HCT116 (cell line): Measurements from ENCODE around the gene TCF15. TPM values are rescaled to one million over a fixed set of nuclear protein-coding genes. Genes with fewer than 3 reads are reported as not detected.

Experiments used
- ATAC-seq: fragments of 200-7000 bp; cut with Tn5 transposase; 2 replicates; pipeline ENCODE4 v1.9.1; 2020; ENCODE audit warnings: mild to moderate bottlenecking, moderate library complexity
- BruUV-seq: library from RNA; stranded (reverse); fragments of 400-500 nt; replicated peaks from 2 replicates; lab custom pipeline; 2021; lab: Mats Ljungman, UMichigan
- CTCF ChIA-PET: fragments of 300-600 bp; sonication (Branson Sonifier 250); formaldehyde crosslinking; loops from one replicate; lab custom pipeline; 2021; ENCODE audit warnings: antibody characterized with exemption; lab: Charles Lee
- POLR2A ChIA-PET: fragments of 300-600, 350-600 bp; sonication (Branson Sonifier 250); formaldehyde crosslinking; loops from one replicate; lab custom pipeline; 2021; ENCODE audit warnings: antibody characterized with exemption; lab: Charles Lee
- RAD21 ChIA-PET, 2 experiments: fragments of 300-600 bp; sonication (Branson Sonifier 250); formaldehyde crosslinking; loops; one replicate each; lab custom pipeline; 2023; ENCODE audit warnings: low total read pairs in 2 of 2; ENCODE audit not compliant: uncharacterized antibody in 2 of 2, unreplicated experiment in 2 of 2, low non-redundant PET in 1 of 2; lab: Charles Lee
- DNase-seq: peaks from one replicate; pipeline ENCODE4 v3.0.0-alpha.2; 2010; ENCODE audit warnings: low read depth, low spot score
- H2AFZ ChIP-seq: fragments of 200-600 bp; shearing (Covaris generic), sonication (generic); 2 replicates; pipeline ENCODE4 v1.6.1; 2017; ENCODE audit warnings: low read depth, mixed run types, mixed read lengths, antibody characterized with exemption, low read length; ENCODE audit not compliant: poor library complexity, severe bottlenecking
- H3K27ac ChIP-seq: 2 replicates; pipeline ENCODE4 v1.5.1; 2012; ENCODE audit warnings: low read depth, low read length
- H3K27me3 ChIP-seq: fragments of 200-600 bp; sonication (generic); 2 replicates; pipeline ENCODE4 v1.6.1; 2016; ENCODE audit warnings: mixed run types, low read length, mixed read lengths; ENCODE audit not compliant: insufficient read depth
- H3K36me3 ChIP-seq, 2 experiments: fragments of 200-500 bp in 1 of 2; fragments of 200-600 bp in 1 of 2; sonication (Bioruptor generic) in 1 of 2; sonication (generic) in 1 of 2; 2 replicates each; pipeline versions ENCODE4 v1.5.1 to v1.6.1; 2014 to 2016; ENCODE audit warnings: low read length in 2 of 2, inconsistent platforms in 1 of 2, mixed read lengths in 1 of 2, mixed run types in 1 of 2; ENCODE audit not compliant: insufficient read depth in 2 of 2, control insufficient read depth in 1 of 2
- H3K4me1 ChIP-seq, 2 experiments: fragments of 200-600 bp in 1 of 2; sonication (generic) in 1 of 2; 2 replicates each; pipeline versions ENCODE4 v1.5.1 to v1.6.1; 2012 to 2017; ENCODE audit warnings: low read length in 2 of 2, inconsistent platforms in 1 of 2, mild to moderate bottlenecking in 1 of 2, mixed read lengths in 1 of 2, mixed run types in 1 of 2, moderate library complexity in 1 of 2; ENCODE audit not compliant: insufficient read depth in 2 of 2, control insufficient read depth in 1 of 2
- H3K4me2 ChIP-seq: fragments of 200-600 bp; sonication (generic); 2 replicates; pipeline ENCODE4 v1.6.1; 2017; ENCODE audit warnings: mixed run types, low read length, mixed read lengths
- H3K4me3 ChIP-seq, 2 experiments: fragments of 200-600 bp in 1 of 2; sonication (generic) in 1 of 2; replicated peaks in 1 of 2; 2 replicates each; pipeline ENCODE4 v1.5.1; 2011 to 2016; ENCODE audit warnings: low read length in 2 of 2, control low read depth in 1 of 2, low read depth in 1 of 2, mild to moderate bottlenecking in 1 of 2, mixed read lengths in 1 of 2, mixed run types in 1 of 2
- H3K79me2 ChIP-seq: fragments of 200-600 bp; sonication (generic); 2 replicates; pipeline ENCODE4 v1.6.1; 2017; ENCODE audit warnings: mild to moderate bottlenecking, mixed run types, low read length, moderate library complexity, mixed read lengths; ENCODE audit not compliant: insufficient read depth
- H3K9ac ChIP-seq: fragments of 200-600 bp; sonication (generic); 2 replicates; pipeline ENCODE4 v1.6.1; 2016; ENCODE audit warnings: low read length, mixed read lengths
- H3K9me2 ChIP-seq: fragments of 200-600 bp; sonication (generic), shearing (Covaris generic); 2 replicates; pipeline ENCODE4 v1.6.1; 2017; ENCODE audit warnings: mixed run types, mild to moderate bottlenecking, moderate library complexity; ENCODE audit not compliant: insufficient read depth
- H3K9me3 ChIP-seq, 2 experiments: fragments of 200-500 bp in 1 of 2; fragments of 200-600 bp in 1 of 2; sonication (Bioruptor generic) in 1 of 2; sonication (generic) in 1 of 2; 2 replicates each; pipeline ENCODE4 v1.6.1; 2014 to 2017; ENCODE audit warnings: low read length in 2 of 2, mixed read lengths in 2 of 2, inconsistent platforms in 1 of 2, low read depth in 1 of 2, mild to moderate bottlenecking in 1 of 2, mixed run types in 1 of 2, moderate library complexity in 1 of 2; ENCODE audit not compliant: control insufficient read depth in 1 of 2, insufficient read depth in 1 of 2
- H4K20me1 ChIP-seq: fragments of 200-600 bp; sonication (generic), shearing (Covaris generic); 2 replicates; pipeline ENCODE4 v1.6.1; 2017; ENCODE audit warnings: mixed run types, mild to moderate bottlenecking, moderate library complexity; ENCODE audit not compliant: insufficient read depth
- POLR2A ChIP-seq: IDR thresholded peaks from 2 replicates; pipeline ENCODE4 v1.7.0; 2011; ENCODE audit warnings: borderline replicate concordance; ENCODE audit not compliant: insufficient read depth, insufficient read length; ENCODE audit errors: extremely low read depth
- RAD21 ChIP-seq: IDR thresholded peaks from 2 replicates; pipeline ENCODE4 v1.6.1; 2012; ENCODE audit warnings: low read depth, mild to moderate bottlenecking
- SIN3A ChIP-seq: IDR thresholded peaks from 2 replicates; pipeline ENCODE4 v1.6.1; 2012; ENCODE audit warnings: low read depth
- SRF ChIP-seq: IDR thresholded peaks from 2 replicates; pipeline ENCODE4 v1.6.1; 2012; ENCODE audit warnings: low read depth
- TCF7L2 ChIP-seq: IDR thresholded peaks from 2 replicates; pipeline ENCODE4 v1.7.0; 2011; ENCODE audit warnings: borderline replicate concordance, inconsistent platforms; ENCODE audit not compliant: insufficient read depth, insufficient read length; ENCODE audit errors: extremely low read depth
- ZFX ChIP-seq: fragments of 450-650 bp; IDR thresholded peaks from 2 replicates; pipeline ENCODE4 v1.6.1; 2017
- intact Hi-C: fragments of 100-400 bp; cut with micrococcal nuclease; formaldehyde crosslinking; loops from 2 replicates; pipeline ENCODE4 v1.10.0; 2022
- total RNA-seq: library from RNA; stranded (reverse); gene quantifications from one replicate; pipeline ENCODE4 v1.2.1, GENCODE V29; 2021; ENCODE audit not compliant: unreplicated experiment
- TF ChIP-seq, protein P1 (sequence below): IDR thresholded peaks from 2 replicates; pipeline ENCODE4 v1.6.1; 2011; ENCODE audit warnings: mild to moderate bottlenecking, low read length, moderate library complexity; ENCODE audit not compliant: insufficient replicate concordance; ENCODE audit errors: extremely low read depth

TCF15 gene
- total RNA-seq, 1 experiment from 2014 or later: not detected

DNA sequence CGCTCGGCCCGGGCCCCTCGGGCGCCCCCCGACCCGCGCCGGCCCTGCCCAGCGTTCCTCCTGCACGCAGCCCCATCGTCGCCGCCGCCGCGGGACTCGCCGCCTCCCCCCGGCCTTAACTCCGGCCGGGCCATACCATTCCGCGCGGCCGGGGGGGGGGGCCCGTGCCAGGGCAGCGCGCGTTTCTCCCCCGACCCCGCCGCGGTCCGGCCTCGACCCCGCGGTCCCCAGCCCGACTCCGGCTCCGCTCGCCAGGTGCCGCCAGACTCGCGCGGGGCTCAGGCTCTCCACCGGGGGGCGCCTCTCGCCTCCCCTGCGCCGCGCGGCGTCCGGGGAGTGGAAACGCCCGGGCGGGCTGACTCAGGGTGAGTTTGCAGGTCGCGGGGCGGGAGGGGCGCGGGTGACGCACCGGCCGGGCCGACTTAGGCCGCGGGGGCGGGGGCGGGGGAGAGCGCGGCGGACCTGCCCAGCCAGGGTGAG is 43.0 kb upstream of the TCF15 start, which contains the start of gene SRXN1 (continued):
- TF ChIP-seq, protein P1, sequence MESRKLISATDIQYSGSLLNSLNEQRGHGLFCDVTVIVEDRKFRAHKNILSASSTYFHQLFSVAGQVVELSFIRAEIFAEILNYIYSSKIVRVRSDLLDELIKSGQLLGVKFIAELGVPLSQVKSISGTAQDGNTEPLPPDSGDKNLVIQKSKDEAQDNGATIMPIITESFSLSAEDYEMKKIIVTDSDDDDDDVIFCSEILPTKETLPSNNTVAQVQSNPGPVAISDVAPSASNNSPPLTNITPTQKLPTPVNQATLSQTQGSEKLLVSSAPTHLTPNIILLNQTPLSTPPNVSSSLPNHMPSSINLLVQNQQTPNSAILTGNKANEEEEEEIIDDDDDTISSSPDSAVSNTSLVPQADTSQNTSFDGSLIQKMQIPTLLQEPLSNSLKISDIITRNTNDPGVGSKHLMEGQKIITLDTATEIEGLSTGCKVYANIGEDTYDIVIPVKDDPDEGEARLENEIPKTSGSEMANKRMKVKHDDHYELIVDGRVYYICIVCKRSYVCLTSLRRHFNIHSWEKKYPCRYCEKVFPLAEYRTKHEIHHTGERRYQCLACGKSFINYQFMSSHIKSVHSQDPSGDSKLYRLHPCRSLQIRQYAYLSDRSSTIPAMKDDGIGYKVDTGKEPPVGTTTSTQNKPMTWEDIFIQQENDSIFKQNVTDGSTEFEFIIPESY: peak; percentile 5
- TF ChIP-seq RAD21 (peak; percentile 56), POLR2A (peak; percentile 70), SRF (no peak; the same call in 1 of the 2 replicates), TCF7L2 (peak; percentile 59), SIN3A (peak; percentile 54; the same call in 1 of the 2 replicates)
- TF ChIP-seq, all 23 proteins: peak for 13

DNA sequence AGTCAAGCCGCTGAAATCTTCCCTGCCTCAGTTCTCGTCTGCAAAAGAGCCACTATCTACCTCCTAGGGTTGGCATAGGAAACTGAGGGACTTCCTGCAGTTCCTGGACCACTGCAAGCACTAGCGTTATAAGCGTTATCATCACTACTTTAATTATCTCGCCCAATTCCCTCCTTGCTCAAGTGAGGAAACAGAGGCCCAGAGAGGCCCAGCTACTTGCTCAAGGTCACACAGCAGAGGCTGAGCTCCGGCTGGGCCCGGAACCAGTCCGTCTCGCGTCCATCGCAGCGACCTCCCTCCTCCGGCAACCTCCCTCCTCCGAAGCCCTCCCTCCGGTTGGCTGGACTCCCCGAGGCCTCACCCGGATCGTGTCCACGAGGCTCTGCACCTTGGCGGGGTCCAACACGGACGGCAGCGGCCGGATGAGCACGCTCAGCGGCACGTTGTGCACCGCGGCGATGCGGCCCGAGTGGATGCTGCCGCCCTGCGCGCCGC is 42.6 kb upstream of the TCF15 start:
- Histone ChIP-seq H3K36me3 (peaks cover 14 to 36% of the 10 kb centered on the region in 2 experiments), H3K4me1 (peaks cover 11 to 31% of the 10 kb centered on the region in 2 experiments), H3K27ac (peak overlapping the region; percentile 92), H2AFZ (no peak overlapping the region), H3K79me2 (peaks cover 52% of the 10 kb centered on the region), H3K9me2 (no peaks in the 10 kb centered on the region), H3K9me3 (peaks cover 3 to 13% of the 10 kb centered on the region in 2 experiments; a peak in 2 of 4 replicates), H3K4me3 (peak overlapping the region; percentile 67 to 98), H3K9ac (peak overlapping the region; percentile 91), H3K4me2 (peak overlapping the region; percentile 79), H3K27me3 (no peaks in the 10 kb centered on the region), H4K20me1 (peaks cover 3% of the 10 kb centered on the region; the same call in 1 of the 2 replicates)
- ChIA-PET POLR2A (no interaction called here), CTCF (interaction anchor here (2.4 kb wide), 1 partner anchor 15 kb away, joined by 11 read pairs; no protein-coding TSS in a partner anchor), RAD21 (no interaction called here)
- ATAC-seq (peak; percentile 35), DNase-seq (no peak)
- intact Hi-C loops: loop anchor here (1.0 kb wide), 1 partner anchor 87 kb away; no protein-coding TSS in a partner anchor
- BruUV-seq: no TSS peak
- TF ChIP-seq POLR2A (no peak), ZFX (peak; percentile 85)
- TF ChIP-seq, protein P1: no peak
